ENCODE measurements around the gene DNAL4.

DNAL4 gene

GRCh38 chr22:38733724-38734381 lies 60.1 kb downstream of the DNAL4 start:
- DNase-seq (ENCODE audit: insufficient read length, low spot score), result no peak
- FAIRE-seq, result peak; percentile 26
- TF ChIP-seq SPI1 (IDR thresholded peaks at IDR 0.05; ENCODE audit: low read depth, low read length), result no peak
- TF ChIP-seq POU2F2 (IDR thresholded peaks at IDR 0.05; ENCODE audit: low read depth, low read length), result 0 out of 2 replicates have a peak, but pooled peaks have one; percentile 3
- no peak for TF ChIP-seq PAX5 (IDR thresholded peaks at IDR 0.05; ENCODE audit: insufficient read depth, low read length, severe bottlenecking)

- peak; percentile 84 for FAIRE-seq
- DNase-seq (ENCODE audit: insufficient read length, low spot score), result no peak
- peak; percentile 18; the same call in 1 of the 2 replicates for TF ChIP-seq POU2F2 (IDR thresholded peaks at IDR 0.05; ENCODE audit: low read depth, low read length)
- TF ChIP-seq POLR2A (IDR thresholded peaks at IDR 0.05; ENCODE audit: low read depth, low read length), result no peak; the same call in 1 of the 2 replicates
- TF ChIP-seq POLR2AphosphoS5 (IDR thresholded peaks at IDR 0.05; ENCODE audit: low read depth, low read length), result peak; percentile 63
- TF ChIP-seq SPI1 (IDR thresholded peaks at IDR 0.05; ENCODE audit: low read depth, low read length), result no peak
- no peak for TF ChIP-seq PAX5 (IDR thresholded peaks at IDR 0.05; ENCODE audit: insufficient read depth, low read length, severe bottlenecking)
Observed at GRCh38 chr22:38733329-38733723, 60.6 kb downstream of the DNAL4 start.

- no peak for DNase-seq (ENCODE audit: insufficient read length, low spot score)
- FAIRE-seq, result no peak
- TF ChIP-seq SPI1 (IDR thresholded peaks at IDR 0.05; ENCODE audit: low read depth, low read length) (no peak), POLR2A (IDR thresholded peaks at IDR 0.05; ENCODE audit: low read depth, low read length) (peak; percentile 44; the same call in 1 of the 2 replicates), TAF1 (IDR thresholded peaks at IDR 0.05; ENCODE audit: low read depth, low read length) (no peak), POU2F2 (IDR thresholded peaks at IDR 0.05; ENCODE audit: low read depth, low read length) (no peak), POLR2AphosphoS5 (IDR thresholded peaks at IDR 0.05; ENCODE audit: low read depth, low read length) (no peak)
Observed at GRCh38 chr22:38732251-38732815, 61.6 kb downstream of the DNAL4 start.

GRCh38 chr22:38731703-38732161 lies 62.2 kb downstream of the DNAL4 start:
- FAIRE-seq (no peak), DNase-seq (ENCODE audit: insufficient read length, low spot score) (no peak)
- no peak for TF ChIP-seq SPI1 (IDR thresholded peaks at IDR 0.05; ENCODE audit: low read depth, low read length)
- peak; percentile 69; the same call in 1 of the 2 replicates for TF ChIP-seq POLR2A (IDR thresholded peaks at IDR 0.05; ENCODE audit: low read depth, low read length)

GRCh38 chr22:38730411-38730871 lies 63.5 kb downstream of the DNAL4 start:
- no peak for TF ChIP-seq SPI1 (IDR thresholded peaks at IDR 0.05; ENCODE audit: low read depth, low read length)
- TF ChIP-seq POLR2A (IDR thresholded peaks at IDR 0.05; ENCODE audit: low read depth, low read length), result no peak
- no peak for TF ChIP-seq POU2F2 (IDR thresholded peaks at IDR 0.05; ENCODE audit: low read depth, low read length)
- no peak for TF ChIP-seq POLR2AphosphoS5 (IDR thresholded peaks at IDR 0.05; ENCODE audit: low read depth, low read length)
- no peak for TF ChIP-seq TAF1 (IDR thresholded peaks at IDR 0.05; ENCODE audit: low read depth, low read length)
- no peak for FAIRE-seq
- DNase-seq (ENCODE audit: insufficient read length, low spot score), result no peak

- no peak for FAIRE-seq
- TF ChIP-seq POU2F2 (IDR thresholded peaks at IDR 0.05; ENCODE audit: low read depth, low read length) (no peak), POLR2AphosphoS5 (IDR thresholded peaks at IDR 0.05; ENCODE audit: low read depth, low read length) (no peak), TAF1 (IDR thresholded peaks at IDR 0.05; ENCODE audit: low read depth, low read length) (no peak), SPI1 (IDR thresholded peaks at IDR 0.05; ENCODE audit: low read depth, low read length) (no peak), POLR2A (IDR thresholded peaks at IDR 0.05; ENCODE audit: low read depth, low read length) (no peak), PAX5 (IDR thresholded peaks at IDR 0.05; ENCODE audit: insufficient read depth, low read length, severe bottlenecking) (no peak)
- DNase-seq (ENCODE audit: insufficient read length, low spot score), result no peak
Observed at GRCh38 chr22:38729946-38730345, 64.0 kb downstream of the DNAL4 start.

GRCh38 chr22:38728871-38729796 lies 64.8 kb downstream of the DNAL4 start:
- FAIRE-seq, result no peak
- TF ChIP-seq POLR2AphosphoS5 (IDR thresholded peaks at IDR 0.05; ENCODE audit: low read depth, low read length) (no peak), SPI1 (IDR thresholded peaks at IDR 0.05; ENCODE audit: low read depth, low read length) (no peak), TAF1 (IDR thresholded peaks at IDR 0.05; ENCODE audit: low read depth, low read length) (no peak), POU2F2 (IDR thresholded peaks at IDR 0.05; ENCODE audit: low read depth, low read length) (no peak), PAX5 (IDR thresholded peaks at IDR 0.05; ENCODE audit: insufficient read depth, low read length, severe bottlenecking) (no peak), POLR2A (IDR thresholded peaks at IDR 0.05; ENCODE audit: low read depth, low read length) (no peak)
- DNase-seq (ENCODE audit: insufficient read length, low spot score), result no peak

All from GM12891 (cell line).